MM.1S (cell line): ENCODE results near the gene SMIM35.

Experiments used
- CTCF ChIP-seq: fragments of 300-600 bp; sonication (generic); IDR thresholded peaks from 2 replicates; pipeline ENCODE4 v1.5.1; 2016; ENCODE audit warnings: antibody characterized with exemption, low read length, mixed read lengths
- EZH2 ChIP-seq: fragments of 300-600 bp; sonication (generic); optimal IDR thresholded peaks from 2 replicates; pipeline ENCODE3; 2017; ENCODE audit warnings: low read depth, mild to moderate bottlenecking, antibody characterized with exemption, low read length, mixed read lengths
- EZH2phosphoT487 ChIP-seq: fragments of 300-600 bp; sonication (generic); IDR thresholded peaks from 2 replicates; pipeline ENCODE4 v1.6.1; 2018; ENCODE audit warnings: antibody characterized with exemption, low read length

- TF ChIP-seq CTCF (no peak), EZH2 (no peak), EZH2phosphoT487 (no peak)
These were observed 113.9 kb downstream of the SMIM35 start for GRCh38 chr11:117972629-117973502.
